ENCODE measurements around the gene DGKH.

DNA sequence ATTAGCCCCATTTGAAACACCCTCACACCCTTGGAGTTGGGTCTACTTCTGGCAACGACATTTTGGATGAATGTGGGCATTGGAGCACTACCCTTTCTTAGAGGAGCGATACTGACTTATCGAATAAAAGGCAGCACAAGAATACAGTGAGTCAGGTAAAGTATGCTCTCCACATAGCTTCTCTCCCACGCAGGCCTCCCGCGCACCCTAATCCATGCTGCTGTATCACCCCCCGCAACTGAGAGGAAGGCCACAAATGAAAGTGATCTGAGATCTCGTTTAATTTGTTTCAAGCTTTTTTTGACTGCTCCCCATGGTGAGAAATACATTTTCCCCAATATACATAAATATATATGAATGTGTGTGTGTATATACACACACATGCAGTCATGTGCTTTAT lies 198.1 kb downstream of the DGKH start:
- TF ChIP-seq, protein P1, sequence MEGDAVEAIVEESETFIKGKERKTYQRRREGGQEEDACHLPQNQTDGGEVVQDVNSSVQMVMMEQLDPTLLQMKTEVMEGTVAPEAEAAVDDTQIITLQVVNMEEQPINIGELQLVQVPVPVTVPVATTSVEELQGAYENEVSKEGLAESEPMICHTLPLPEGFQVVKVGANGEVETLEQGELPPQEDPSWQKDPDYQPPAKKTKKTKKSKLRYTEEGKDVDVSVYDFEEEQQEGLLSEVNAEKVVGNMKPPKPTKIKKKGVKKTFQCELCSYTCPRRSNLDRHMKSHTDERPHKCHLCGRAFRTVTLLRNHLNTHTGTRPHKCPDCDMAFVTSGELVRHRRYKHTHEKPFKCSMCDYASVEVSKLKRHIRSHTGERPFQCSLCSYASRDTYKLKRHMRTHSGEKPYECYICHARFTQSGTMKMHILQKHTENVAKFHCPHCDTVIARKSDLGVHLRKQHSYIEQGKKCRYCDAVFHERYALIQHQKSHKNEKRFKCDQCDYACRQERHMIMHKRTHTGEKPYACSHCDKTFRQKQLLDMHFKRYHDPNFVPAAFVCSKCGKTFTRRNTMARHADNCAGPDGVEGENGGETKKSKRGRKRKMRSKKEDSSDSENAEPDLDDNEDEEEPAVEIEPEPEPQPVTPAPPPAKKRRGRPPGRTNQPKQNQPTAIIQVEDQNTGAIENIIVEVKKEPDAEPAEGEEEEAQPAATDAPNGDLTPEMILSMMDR (IDR thresholded peaks at IDR 0.05; ENCODE audit: low read depth, low read length) = no peak
- TF ChIP-seq EZH2phosphoT487 (IDR thresholded peaks at IDR 0.05; ENCODE audit: low read depth) = no peak
